GM10248 (cell line): ENCODE data around the gene HSPG2.

Experiments used
- CTCF ChIA-PET: fragments of 300-600 bp; sonication (Branson Sonifier 250); formaldehyde crosslinking; extraction: SDS; loops from one replicate; lab custom pipeline; 2021; ENCODE audit warnings: antibody characterized with exemption; lab: Yijun Ruan, JAX
- POLR2A ChIA-PET: fragments of 350-650 bp; sonication (Branson Sonifier 250); formaldehyde crosslinking; extraction: SDS; loops from one replicate; lab custom pipeline; 2020; ENCODE audit warnings: antibody characterized with exemption; lab: Yijun Ruan, JAX
- DNase-seq: peaks from one replicate; pipeline ENCODE4 v3.0.0; 2012; ENCODE audit errors: extremely low spot score
- TF ChIP-seq, protein P1 (sequence below): IDR thresholded peaks from 2 replicates; pipeline ENCODE4 v1.5.1; 2012; ENCODE audit warnings: mild to moderate bottlenecking, low read depth; ENCODE audit errors: extremely low read depth, missing control alignments, control extremely low read depth

HSPG2 gene

DNA sequence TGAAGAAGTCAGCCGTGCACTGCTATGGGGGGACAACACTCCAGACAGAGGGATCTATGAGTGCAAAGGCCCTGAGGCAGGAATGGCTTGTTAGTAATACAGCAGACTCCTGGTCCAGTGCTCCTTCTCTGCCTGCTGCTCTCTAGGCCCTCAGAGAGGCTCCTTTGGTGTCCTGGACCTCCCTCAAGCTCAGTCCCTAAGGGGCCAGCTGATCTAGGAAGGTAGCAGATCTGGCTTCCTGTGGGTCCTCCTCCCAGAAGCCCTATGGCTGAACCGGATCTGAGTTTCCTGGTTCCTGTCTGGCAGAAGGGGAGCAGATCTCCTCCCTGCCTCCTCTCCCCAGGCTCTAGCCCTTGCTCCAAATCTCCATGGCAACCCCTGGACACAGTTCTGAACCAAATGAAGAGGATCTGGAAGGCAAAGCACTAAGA lies 125.2 kb downstream of the HSPG2 start, which contains the start of gene LDLRAD2:
Gene LDLRAD2, plus strand, starts transcription at position 391 of the 431 bp plus-strand sequence. CDS start 187 bp downstream, outside the sequence.
- TF ChIP-seq, protein P1, sequence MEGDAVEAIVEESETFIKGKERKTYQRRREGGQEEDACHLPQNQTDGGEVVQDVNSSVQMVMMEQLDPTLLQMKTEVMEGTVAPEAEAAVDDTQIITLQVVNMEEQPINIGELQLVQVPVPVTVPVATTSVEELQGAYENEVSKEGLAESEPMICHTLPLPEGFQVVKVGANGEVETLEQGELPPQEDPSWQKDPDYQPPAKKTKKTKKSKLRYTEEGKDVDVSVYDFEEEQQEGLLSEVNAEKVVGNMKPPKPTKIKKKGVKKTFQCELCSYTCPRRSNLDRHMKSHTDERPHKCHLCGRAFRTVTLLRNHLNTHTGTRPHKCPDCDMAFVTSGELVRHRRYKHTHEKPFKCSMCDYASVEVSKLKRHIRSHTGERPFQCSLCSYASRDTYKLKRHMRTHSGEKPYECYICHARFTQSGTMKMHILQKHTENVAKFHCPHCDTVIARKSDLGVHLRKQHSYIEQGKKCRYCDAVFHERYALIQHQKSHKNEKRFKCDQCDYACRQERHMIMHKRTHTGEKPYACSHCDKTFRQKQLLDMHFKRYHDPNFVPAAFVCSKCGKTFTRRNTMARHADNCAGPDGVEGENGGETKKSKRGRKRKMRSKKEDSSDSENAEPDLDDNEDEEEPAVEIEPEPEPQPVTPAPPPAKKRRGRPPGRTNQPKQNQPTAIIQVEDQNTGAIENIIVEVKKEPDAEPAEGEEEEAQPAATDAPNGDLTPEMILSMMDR = no peak
- CTCF ChIA-PET = no interaction called here
- peak; percentile 18 for DNase-seq
- POLR2A ChIA-PET = no interaction called here

DNA sequence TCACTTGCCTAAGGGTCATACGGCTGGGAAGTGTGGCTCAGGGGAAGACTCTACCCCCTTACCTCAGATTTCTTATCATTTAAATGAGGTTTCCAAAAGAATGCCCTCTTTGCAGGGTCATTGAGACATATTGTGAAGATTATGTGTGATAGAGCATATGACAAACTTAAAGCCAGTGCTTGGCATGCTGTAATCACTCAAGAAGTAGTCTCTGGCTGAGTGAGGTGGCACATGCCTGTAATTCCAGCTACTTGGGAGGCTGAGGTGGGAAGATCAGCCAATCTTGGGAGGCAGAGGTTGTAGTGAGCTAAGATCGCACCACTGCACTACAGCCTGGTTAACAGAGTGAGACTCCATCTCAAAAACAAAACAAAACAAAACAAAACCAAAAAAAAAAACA lies 132.6 kb downstream of the HSPG2 start:
- CTCF ChIA-PET = no interaction called here
- no peak for DNase-seq
- TF ChIP-seq, protein P1 = no peak
- POLR2A ChIA-PET = no interaction called here

DNA sequence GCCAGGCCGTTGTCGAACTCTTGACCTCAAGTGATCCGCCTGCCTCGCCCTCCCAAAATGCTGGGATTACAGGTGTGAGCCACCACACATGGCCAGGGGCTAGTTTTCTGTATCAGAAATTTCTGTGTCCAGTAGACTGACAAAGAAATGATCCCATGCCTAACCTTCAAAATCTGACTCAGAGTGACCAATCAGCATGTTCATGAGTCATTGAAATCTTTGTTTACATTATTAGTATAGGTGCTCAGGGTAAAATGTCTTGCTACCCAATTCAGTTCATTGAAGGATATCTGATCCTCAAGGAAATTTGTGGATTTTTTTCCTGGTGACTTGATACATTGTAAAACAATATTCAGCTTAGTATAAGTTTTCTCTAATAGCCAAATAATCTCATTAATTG lies 136.0 kb downstream of the HSPG2 start:
- POLR2A ChIA-PET = no interaction called here
- TF ChIP-seq, protein P1 = no peak
- no peak for DNase-seq
- CTCF ChIA-PET = interaction anchor here (1.6 kb wide), 1 partner anchor 13 kb away, joined by 3 read pairs; no protein-coding TSS in a partner anchor

DNA sequence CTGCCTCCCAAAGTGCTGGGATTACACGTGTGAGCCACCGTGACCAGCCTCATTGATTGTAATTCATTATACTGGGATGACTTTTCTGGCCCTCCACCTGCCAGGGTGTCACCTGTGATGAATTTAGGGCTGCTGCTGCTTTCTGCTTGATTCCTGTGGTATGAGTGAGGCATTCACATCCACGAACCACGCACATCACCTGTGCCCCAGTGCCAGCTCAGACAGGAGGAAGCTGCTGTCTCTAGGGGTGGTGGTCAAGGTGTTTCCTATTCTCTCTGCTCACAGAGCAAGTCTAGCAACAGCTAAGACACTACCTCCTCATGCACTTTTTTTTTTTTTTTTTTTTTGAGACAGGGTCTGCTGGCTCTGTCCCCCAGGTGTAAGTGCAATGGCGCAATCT lies 137.4 kb downstream of the HSPG2 start:
- ChIA-PET CTCF (interaction anchor here (1.6 kb wide), 1 partner anchor 15 kb away, joined by 3 read pairs; no protein-coding TSS in a partner anchor), POLR2A (no interaction called here)
- TF ChIP-seq, protein P1 = no peak
- DNase-seq = no peak

DNA sequence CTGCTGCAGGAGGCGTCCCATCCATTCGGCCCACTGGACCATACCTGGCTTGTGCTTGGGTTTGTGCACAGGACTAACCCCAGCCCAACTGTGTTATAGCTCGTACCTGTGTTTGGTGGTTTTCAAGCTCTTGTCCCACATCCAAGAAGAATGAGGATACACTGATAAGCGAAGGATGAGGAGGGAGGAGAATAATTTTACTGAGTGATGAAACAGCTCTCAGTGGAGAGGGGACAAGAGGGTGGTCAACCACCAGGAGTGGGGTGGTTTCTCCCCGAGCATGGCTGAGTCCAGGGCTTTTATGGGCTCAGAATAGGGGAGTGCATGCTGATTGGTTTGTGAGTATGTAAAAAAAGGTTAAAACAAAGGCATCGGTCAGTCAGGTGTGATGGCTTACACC lies 142.0 kb downstream of the HSPG2 start:
- TF ChIP-seq, protein P1 = no peak
- ChIA-PET CTCF (no interaction called here), POLR2A (no interaction called here)
- DNase-seq = no peak

DNA sequence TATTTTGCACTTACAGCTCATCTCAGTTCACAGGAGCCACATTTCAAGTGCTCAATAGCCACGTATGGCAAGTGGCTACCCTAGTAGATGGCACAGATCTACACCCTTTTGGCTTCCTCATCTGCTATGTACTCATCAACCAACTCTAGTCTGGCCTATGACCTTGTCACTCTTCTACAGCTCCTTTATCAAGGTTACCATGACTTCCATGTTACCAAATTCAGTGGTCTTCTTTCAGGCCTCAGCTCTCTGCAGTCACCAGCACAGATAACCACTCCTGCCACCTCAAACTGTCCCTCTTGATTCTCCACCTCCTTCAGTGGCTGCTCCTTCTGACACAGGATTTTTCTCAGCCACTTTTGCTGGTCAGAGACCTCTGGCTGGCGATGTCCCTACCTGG lies 142.5 kb downstream of the HSPG2 start:
- ChIA-PET CTCF (no interaction called here), POLR2A (no interaction called here)
- TF ChIP-seq, protein P1 = no peak
- no peak for DNase-seq
